ENCODE measurements around the gene POLR3E. TPM values are rescaled to one million over a fixed set of nuclear protein-coding genes. Genes with fewer than 3 reads are reported as not detected.
A peak's percentile ranks its signal among the peaks of the same experiment; 100 is the strongest.

POLR3E gene
- total RNA-seq, 1 donor from 2014 or later, result 91.3 TPM

GRCh38 chr16:22317625-22318024, 20.4 kb downstream of the POLR3E start:
- H3K79me2 ChIP-seq (ENCODE audit: low read depth), result peaks cover 12% of the 10 kb centered on the region
- no peak for TF ChIP-seq CTCF (IDR thresholded peaks at IDR 0.05)
- no peak for TF ChIP-seq EZH2phosphoT487 (IDR thresholded peaks at IDR 0.05)
- no peak for TF ChIP-seq EZH2 (IDR thresholded peaks at IDR 0.05)
- Mint-ChIP-seq H3K4me3 (no peak overlapping the region), H3K9me3 (no peaks in the 10 kb centered on the region), H3K4me1 (no peaks in the 10 kb centered on the region), H3K36me3 (peaks cover 12% of the 10 kb centered on the region), H3K27ac (no peak overlapping the region), H3K27me3 (ENCODE audit: insufficient read depth, low read depth) (no peaks in the 10 kb centered on the region)
- H3K4me3 ChIP-seq, result no peak overlapping the region
- H3F3A ChIP-seq (ENCODE audit: low read depth), result peaks cover 18% of the 10 kb centered on the region
- H3K9ac ChIP-seq, result no peak overlapping the region
- DNase-seq (ENCODE audit: low spot score), result no peak
- no peak overlapping the region for H2AFZ ChIP-seq (replicated peaks)
- no peak overlapping the region for H3K4me2 ChIP-seq
- no peak overlapping the region for H3K27ac ChIP-seq
- H4K20me1 ChIP-seq (ENCODE audit: low read depth), result peaks cover 5% of the 10 kb centered on the region
- no peaks in the 10 kb centered on the region for H3K4me1 ChIP-seq
- H3K36me3 ChIP-seq, result no peaks in the 10 kb centered on the region
- H3K9me3 ChIP-seq (ENCODE audit: low read depth), result no peaks in the 10 kb centered on the region
- H3K27me3 ChIP-seq, result no peaks in the 10 kb centered on the region

- peaks cover 18% of the 10 kb centered on the region for H3F3A ChIP-seq (ENCODE audit: low read depth)
- no peak overlapping the region for H3K4me3 ChIP-seq
- no peaks in the 10 kb centered on the region for H3K9me3 ChIP-seq (ENCODE audit: low read depth)
- no peak overlapping the region for H3K4me2 ChIP-seq
- H3K27me3 ChIP-seq, result no peaks in the 10 kb centered on the region
- Mint-ChIP-seq H3K4me1 (no peaks in the 10 kb centered on the region), H3K9me3 (no peaks in the 10 kb centered on the region), H3K4me3 (no peak overlapping the region), H3K36me3 (peaks cover 12% of the 10 kb centered on the region), H3K27me3 (ENCODE audit: insufficient read depth, low read depth) (no peaks in the 10 kb centered on the region), H3K27ac (no peak overlapping the region)
- peaks cover 5% of the 10 kb centered on the region for H4K20me1 ChIP-seq (ENCODE audit: low read depth)
- no peak overlapping the region for H2AFZ ChIP-seq (replicated peaks)
- DNase-seq (ENCODE audit: low spot score), result peak; percentile 39
- no peaks in the 10 kb centered on the region for H3K36me3 ChIP-seq
- no peak for TF ChIP-seq EZH2phosphoT487 (IDR thresholded peaks at IDR 0.05)
- peak; percentile 56 for TF ChIP-seq CTCF (IDR thresholded peaks at IDR 0.05)
- no peak overlapping the region for H3K9ac ChIP-seq
- H3K79me2 ChIP-seq (ENCODE audit: low read depth), result peaks cover 12% of the 10 kb centered on the region
- no peak overlapping the region for H3K27ac ChIP-seq
- no peaks in the 10 kb centered on the region for H3K4me1 ChIP-seq
Measured at GRCh38 chr16:22318690-22319358, 21.6 kb downstream of the POLR3E start.

- no peaks in the 10 kb centered on the region for H3K27me3 ChIP-seq
- no peak overlapping the region for H2AFZ ChIP-seq (replicated peaks)
- no peak overlapping the region for H3K4me3 Mint-ChIP-seq
- H4K20me1 ChIP-seq (ENCODE audit: low read depth), result no peaks in the 10 kb centered on the region
- TF ChIP-seq CTCF (IDR thresholded peaks at IDR 0.05), result no peak
- TF ChIP-seq EZH2 (IDR thresholded peaks at IDR 0.05), result no peak
- no peak for TF ChIP-seq EZH2phosphoT487 (IDR thresholded peaks at IDR 0.05)
- no peaks in the 10 kb centered on the region for H3K4me1 ChIP-seq
- no peaks in the 10 kb centered on the region for H3K36me3 ChIP-seq
- no peak overlapping the region for H3K4me2 ChIP-seq
- H3K9me3 ChIP-seq (ENCODE audit: low read depth), result no peaks in the 10 kb centered on the region
- DNase-seq (ENCODE audit: low spot score), result no peak
- peaks cover 18% of the 10 kb centered on the region for H3F3A ChIP-seq (ENCODE audit: low read depth)
- peaks cover 14% of the 10 kb centered on the region for H3K36me3 Mint-ChIP-seq
- H3K27ac ChIP-seq, result peak overlapping the region; percentile 36
- H3K79me2 ChIP-seq (ENCODE audit: low read depth), result peaks cover 12% of the 10 kb centered on the region
- H3K4me3 ChIP-seq, result no peak overlapping the region
- no peaks in the 10 kb centered on the region for H3K9me3 Mint-ChIP-seq
- peaks cover 2% of the 10 kb centered on the region for H3K27me3 Mint-ChIP-seq (ENCODE audit: insufficient read depth, low read depth)
- H3K9ac ChIP-seq, result no peak overlapping the region
- H3K27ac Mint-ChIP-seq, result no peak overlapping the region
- no peaks in the 10 kb centered on the region for H3K4me1 Mint-ChIP-seq
Measured at GRCh38 chr16:22320572-22321339, 23.5 kb downstream of the POLR3E start.

Measured in neural progenitor cell (in vitro differentiated cells).